ENCODE results near the gene CPNE5. TPM values are rescaled to one million over a fixed set of nuclear protein-coding genes. Genes with fewer than 3 reads are reported as not detected.

CPNE5 gene
- total RNA-seq, 1 donor from 2014 or later = 1.3 TPM

DNA sequence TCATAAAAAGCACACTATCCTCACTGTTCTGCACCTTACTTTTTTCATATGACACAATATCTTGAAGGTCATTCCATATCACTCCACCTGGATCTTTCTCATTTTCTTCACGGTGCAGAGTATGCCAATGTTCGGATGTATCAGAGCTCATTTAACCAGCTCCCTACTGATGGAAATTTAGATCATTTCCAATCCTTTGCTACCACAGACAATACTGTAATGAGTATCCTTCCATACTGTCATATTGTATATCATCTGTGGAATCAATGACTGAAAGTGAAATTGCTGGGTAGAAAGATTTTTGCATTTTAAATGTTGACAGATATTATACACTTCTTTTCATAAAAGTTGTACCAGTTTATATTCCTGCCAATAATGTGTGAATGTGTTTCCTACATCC lies 143.8 kb downstream of the CPNE5 start:
- intact Hi-C loops (cut with DNase I) = no loop called here
- no peak for DNase-seq (ENCODE audit: low spot score in 2 of 2)
- Histone ChIP-seq H3K4me1 (peaks cover 2 to 4% of the 10 kb centered on the region in 2 donors), H3K27me3 (no peaks in the 10 kb centered on the region), H3K27ac (no peak overlapping the region), H3K36me3 (no peaks in the 10 kb centered on the region), H3K9me3 (no peaks in the 10 kb centered on the region), H3K4me3 (no peak overlapping the region)
- TF ChIP-seq, protein P1, sequence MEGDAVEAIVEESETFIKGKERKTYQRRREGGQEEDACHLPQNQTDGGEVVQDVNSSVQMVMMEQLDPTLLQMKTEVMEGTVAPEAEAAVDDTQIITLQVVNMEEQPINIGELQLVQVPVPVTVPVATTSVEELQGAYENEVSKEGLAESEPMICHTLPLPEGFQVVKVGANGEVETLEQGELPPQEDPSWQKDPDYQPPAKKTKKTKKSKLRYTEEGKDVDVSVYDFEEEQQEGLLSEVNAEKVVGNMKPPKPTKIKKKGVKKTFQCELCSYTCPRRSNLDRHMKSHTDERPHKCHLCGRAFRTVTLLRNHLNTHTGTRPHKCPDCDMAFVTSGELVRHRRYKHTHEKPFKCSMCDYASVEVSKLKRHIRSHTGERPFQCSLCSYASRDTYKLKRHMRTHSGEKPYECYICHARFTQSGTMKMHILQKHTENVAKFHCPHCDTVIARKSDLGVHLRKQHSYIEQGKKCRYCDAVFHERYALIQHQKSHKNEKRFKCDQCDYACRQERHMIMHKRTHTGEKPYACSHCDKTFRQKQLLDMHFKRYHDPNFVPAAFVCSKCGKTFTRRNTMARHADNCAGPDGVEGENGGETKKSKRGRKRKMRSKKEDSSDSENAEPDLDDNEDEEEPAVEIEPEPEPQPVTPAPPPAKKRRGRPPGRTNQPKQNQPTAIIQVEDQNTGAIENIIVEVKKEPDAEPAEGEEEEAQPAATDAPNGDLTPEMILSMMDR (IDR thresholded peaks at IDR 0.05) = no peak

DNA sequence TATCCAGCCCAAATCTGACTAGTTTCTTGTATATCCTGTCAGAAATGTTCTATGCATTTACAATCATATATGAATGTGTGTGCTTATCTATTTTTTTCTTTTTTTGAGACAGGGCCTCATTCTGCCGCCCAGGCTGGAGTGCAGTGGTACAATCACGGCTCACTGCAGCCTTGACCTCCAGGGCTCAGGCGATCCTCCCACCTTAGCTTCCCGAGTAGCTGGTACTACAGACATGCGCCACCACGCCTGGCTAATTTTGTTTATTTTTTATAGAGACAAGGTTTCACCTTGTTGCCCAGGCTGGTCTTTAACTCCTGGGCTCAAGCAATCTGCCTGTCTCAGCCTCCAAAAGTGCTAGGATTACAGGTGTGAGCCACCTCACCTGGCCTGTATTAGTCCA lies 144.6 kb downstream of the CPNE5 start:
- no peaks in the 10 kb centered on the region for H3K36me3 ChIP-seq
- TF ChIP-seq, protein P1 (IDR thresholded peaks at IDR 0.05) = no peak
- intact Hi-C loops (cut with DNase I) = loop anchor here (5.0 kb wide), 1 partner anchor 63 kb away; no protein-coding TSS in a partner anchor
- no peak for DNase-seq (ENCODE audit: low spot score in 2 of 2)
- H3K4me3 ChIP-seq = no peak overlapping the region
- H3K27me3 ChIP-seq = no peaks in the 10 kb centered on the region
- H3K4me1 ChIP-seq = peaks cover 2 to 4% of the 10 kb centered on the region in 2 donors
- H3K27ac ChIP-seq = no peak overlapping the region
- no peaks in the 10 kb centered on the region for H3K9me3 ChIP-seq

DNA sequence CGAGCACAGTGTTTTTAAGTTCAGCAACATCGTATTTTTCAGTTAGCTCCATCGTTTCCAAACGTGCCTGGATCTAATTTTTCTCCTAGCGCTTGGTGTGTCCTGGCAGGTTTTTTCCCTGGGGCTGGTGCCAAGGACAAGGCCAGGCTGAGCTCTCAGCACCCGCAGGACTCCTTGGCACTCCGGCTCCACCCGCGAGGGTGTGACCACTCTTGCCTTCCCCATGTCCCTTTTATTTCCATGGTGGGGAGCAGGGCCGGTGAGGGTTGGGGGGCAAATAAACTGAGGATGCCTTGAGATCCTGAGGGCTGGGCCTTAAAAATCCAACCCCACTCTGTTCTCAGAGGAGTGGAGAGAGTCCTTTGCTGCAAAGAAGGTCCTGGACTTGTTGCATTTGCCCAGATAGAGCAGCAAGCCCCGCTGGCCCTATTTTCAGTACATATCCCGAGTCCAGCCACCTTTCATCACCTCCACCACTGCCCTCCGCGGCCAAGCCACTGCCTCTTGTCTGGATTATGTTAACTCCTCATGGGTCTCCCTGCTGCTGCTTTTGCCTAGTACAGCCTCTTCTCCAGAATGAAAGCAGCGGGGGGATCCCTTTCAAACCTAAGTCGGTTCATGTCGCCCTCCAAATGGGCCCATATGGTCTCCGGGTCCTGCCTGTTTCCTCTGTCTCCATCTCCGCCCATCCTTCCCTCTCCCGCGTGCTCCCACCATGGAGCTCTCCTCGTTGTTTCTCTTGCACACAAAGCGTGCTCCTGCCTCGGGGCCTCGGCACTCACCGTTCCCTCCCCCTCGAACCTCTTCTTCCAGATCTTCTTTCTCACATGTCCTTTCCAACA lies 146.2 kb downstream of the CPNE5 start:
- no peak overlapping the region for H3K4me3 ChIP-seq
- no peaks in the 10 kb centered on the region for H3K9me3 ChIP-seq
- H3K4me1 ChIP-seq = peaks cover 2 to 4% of the 10 kb centered on the region in 2 donors
- H3K27ac ChIP-seq = no peak overlapping the region
- intact Hi-C loops (cut with DNase I) = loop anchor here (5.0 kb wide), 1 partner anchor 64 kb away; no protein-coding TSS in a partner anchor
- no peaks in the 10 kb centered on the region for H3K27me3 ChIP-seq
- TF ChIP-seq, protein P1 (IDR thresholded peaks at IDR 0.05) = no peak
- DNase-seq (ENCODE audit: low spot score in 2 of 2) = no peak
- peaks cover 0 to 3% of the 10 kb centered on the region in 2 donors for H3K36me3 ChIP-seq

GRCh38 chr6:36692220-36692619 lies 147.0 kb downstream of the CPNE5 start:
- Histone ChIP-seq H3K4me1 (peaks cover 2 to 4% of the 10 kb centered on the region in 2 donors), H3K4me3 (no peak overlapping the region), H3K27ac (no peak overlapping the region), H3K9me3 (no peaks in the 10 kb centered on the region), H3K36me3 (peaks cover 4 to 11% of the 10 kb centered on the region in 2 donors), H3K27me3 (no peaks in the 10 kb centered on the region)
- no peak for DNase-seq (ENCODE audit: low spot score in 2 of 2)
- TF ChIP-seq, protein P1 (IDR thresholded peaks at IDR 0.05) = no peak
- intact Hi-C loops (cut with DNase I) = loop anchor here (5.0 kb wide), 1 partner anchor 65 kb away; no protein-coding TSS in a partner anchor

DNA sequence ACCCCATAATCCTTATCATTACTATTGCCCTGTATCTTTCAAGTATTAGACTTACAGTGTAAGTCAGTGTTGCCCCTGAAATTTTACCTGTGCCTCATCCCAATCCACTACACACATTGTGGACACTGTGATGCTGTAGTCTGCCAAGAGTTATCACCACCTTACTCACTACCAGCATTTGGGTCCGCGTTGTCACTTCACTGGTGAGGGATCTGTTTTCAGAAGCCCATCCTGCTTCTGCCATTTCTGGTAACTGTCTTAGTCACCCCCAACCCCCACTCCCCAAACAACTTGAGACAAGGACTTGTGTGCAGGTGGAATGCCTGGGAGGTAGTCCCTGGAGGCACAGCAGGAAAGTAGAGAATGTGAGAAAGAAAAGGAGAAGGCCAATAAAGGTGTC lies 147.6 kb downstream of the CPNE5 start:
- Histone ChIP-seq H3K4me1 (peaks cover 2 to 4% of the 10 kb centered on the region in 2 donors), H3K36me3 (peaks cover 9 to 17% of the 10 kb centered on the region in 2 donors), H3K27me3 (no peaks in the 10 kb centered on the region), H3K4me3 (no peak overlapping the region), H3K9me3 (no peaks in the 10 kb centered on the region), H3K27ac (no peak overlapping the region)
- DNase-seq (ENCODE audit: low spot score in 2 of 2) = no peak
- intact Hi-C loops (cut with DNase I) = loop anchor here (5.0 kb wide), 1 partner anchor 66 kb away; no protein-coding TSS in a partner anchor
- TF ChIP-seq, protein P1 (IDR thresholded peaks at IDR 0.05) = no peak

Data from ascending aorta (tissue), 2 donors.